Measurements from ENCODE around the gene SLC13A2. TPM values are rescaled to one million over a fixed set of nuclear protein-coding genes. Genes with fewer than 3 reads are reported as not detected.

Gene SLC13A2
- total and polyA plus RNA-seq, 10 donors, result 0.03 TPM; not detected in 9

DNA sequence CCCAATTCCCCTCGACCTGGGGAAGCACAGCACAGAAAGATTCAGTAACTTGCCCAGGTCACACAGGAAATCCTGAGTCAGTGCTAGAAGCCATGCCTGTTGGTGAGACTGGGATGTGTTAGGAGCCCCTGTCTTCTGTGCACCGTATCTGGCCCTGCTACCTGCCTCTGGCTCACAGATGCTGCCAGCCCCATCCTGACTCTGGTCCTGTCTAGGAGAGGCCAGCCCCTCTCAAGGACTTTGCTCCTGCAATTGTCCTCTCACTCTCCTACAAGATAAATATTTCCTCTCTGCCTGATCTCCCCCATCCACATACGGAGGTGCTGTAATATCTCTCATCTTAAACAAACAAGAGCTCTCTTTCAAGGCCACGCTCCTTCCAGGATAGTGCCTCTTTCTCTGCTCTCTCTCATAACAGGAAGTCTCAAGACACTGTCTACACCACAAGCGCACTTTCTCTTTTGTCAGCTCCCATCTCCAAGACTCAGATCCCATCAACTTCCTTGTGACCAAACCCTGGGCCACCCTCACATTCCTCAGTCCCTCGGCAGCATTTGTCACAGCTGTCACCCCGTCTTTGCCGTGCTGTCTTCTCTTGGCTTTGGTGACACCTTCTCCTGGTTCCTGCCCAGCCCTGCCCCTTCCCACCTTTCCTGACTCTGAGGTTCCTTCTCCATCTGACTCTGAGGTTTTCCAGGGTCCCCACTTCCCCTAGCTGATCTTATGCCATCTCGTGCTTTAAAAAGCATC, 1.9 kb downstream of the SLC13A2 start:
- DNase-seq, result no peak
- no peaks in the 10 kb centered on the region for H3K9me3 ChIP-seq
- no peak overlapping the region for H3K4me3 ChIP-seq
- intact Hi-C loops (cut with DNase I; ENCODE audit: low total_unique reads), result no loop called here
- H3K27me3 ChIP-seq (replicated peaks in 1 of 7), result no peaks in the 10 kb centered on the region
- peaks cover 0 to 15% (median 1%) of the 10 kb centered on the region in 6 donors for H3K4me1 ChIP-seq
- H3K27ac ChIP-seq, result no peak overlapping the region
- TF ChIP-seq, protein P1, sequence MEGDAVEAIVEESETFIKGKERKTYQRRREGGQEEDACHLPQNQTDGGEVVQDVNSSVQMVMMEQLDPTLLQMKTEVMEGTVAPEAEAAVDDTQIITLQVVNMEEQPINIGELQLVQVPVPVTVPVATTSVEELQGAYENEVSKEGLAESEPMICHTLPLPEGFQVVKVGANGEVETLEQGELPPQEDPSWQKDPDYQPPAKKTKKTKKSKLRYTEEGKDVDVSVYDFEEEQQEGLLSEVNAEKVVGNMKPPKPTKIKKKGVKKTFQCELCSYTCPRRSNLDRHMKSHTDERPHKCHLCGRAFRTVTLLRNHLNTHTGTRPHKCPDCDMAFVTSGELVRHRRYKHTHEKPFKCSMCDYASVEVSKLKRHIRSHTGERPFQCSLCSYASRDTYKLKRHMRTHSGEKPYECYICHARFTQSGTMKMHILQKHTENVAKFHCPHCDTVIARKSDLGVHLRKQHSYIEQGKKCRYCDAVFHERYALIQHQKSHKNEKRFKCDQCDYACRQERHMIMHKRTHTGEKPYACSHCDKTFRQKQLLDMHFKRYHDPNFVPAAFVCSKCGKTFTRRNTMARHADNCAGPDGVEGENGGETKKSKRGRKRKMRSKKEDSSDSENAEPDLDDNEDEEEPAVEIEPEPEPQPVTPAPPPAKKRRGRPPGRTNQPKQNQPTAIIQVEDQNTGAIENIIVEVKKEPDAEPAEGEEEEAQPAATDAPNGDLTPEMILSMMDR (IDR thresholded peaks at IDR 0.05 in 8 of 11, conservative IDR thresholded peaks at IDR 0.05 in 3 of 11), result no peak
- no peak for TF ChIP-seq POLR2AphosphoS5 (IDR thresholded peaks at IDR 0.05)
- TF ChIP-seq POLR2A (IDR thresholded peaks at IDR 0.05), result no peak
- no peaks in the 10 kb centered on the region for H3K36me3 ChIP-seq
- WGBS, 5 donors, result 37 to 49% (median 42%) methylated on average over 9 of the region's 9 CpGs

DNA sequence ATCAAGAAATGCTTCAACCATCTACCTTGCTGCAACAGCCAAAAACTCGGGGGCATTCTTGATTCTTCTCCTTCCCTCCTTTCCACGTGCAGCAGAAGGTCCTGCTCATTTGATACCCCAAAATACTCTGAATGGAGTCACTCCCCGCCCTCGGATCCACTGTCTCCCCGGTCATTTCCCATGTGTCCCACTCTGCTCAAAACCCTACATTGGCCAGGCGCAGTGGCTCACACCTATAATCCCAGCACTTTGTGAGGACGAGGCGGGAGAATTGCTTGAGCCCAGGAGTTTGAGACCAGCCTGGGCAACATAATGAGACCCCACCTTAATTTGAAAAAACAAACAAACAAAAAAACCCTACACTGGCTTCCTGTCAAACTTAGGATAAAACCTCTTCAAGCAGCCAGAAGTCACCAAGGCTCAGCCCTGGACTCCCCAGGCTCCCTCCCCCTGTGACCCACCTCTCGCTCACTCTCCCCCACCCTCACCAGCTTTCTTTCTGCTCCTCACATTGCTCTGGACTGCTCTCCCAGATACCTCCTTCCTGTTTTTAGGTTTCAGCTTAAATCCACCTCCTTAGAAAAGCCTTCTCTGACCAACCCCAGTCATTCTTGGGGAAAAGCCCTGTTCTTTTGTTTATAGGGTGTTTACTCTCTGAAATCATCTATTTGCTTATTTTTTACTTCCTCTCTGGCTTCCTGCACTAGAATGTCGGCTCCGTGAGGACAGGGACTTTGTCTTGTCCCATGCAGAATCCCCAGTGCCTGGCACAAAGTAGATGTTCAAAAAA, 2.8 kb downstream of the SLC13A2 start:
- no peak for DNase-seq
- 75 to 87% (median 79%) methylated on average over 11 of the region's 11 CpGs for WGBS, 5 donors
- Histone ChIP-seq H3K27ac (no peak overlapping the region), H3K36me3 (no peaks in the 10 kb centered on the region), H3K27me3 (replicated peaks in 1 of 7) (no peaks in the 10 kb centered on the region), H3K9me3 (no peaks in the 10 kb centered on the region), H3K4me1 (peaks cover 0 to 8% (median 0%) of the 10 kb centered on the region in 6 donors), H3K4me3 (no peak overlapping the region)
- TF ChIP-seq, protein P1 (IDR thresholded peaks at IDR 0.05 in 8 of 11, conservative IDR thresholded peaks at IDR 0.05 in 3 of 11), result no peak
- no peak for TF ChIP-seq POLR2AphosphoS5 (IDR thresholded peaks at IDR 0.05)
- TF ChIP-seq POLR2A (IDR thresholded peaks at IDR 0.05), result no peak
- intact Hi-C loops (cut with DNase I; ENCODE audit: low total_unique reads), result no loop called here

DNA sequence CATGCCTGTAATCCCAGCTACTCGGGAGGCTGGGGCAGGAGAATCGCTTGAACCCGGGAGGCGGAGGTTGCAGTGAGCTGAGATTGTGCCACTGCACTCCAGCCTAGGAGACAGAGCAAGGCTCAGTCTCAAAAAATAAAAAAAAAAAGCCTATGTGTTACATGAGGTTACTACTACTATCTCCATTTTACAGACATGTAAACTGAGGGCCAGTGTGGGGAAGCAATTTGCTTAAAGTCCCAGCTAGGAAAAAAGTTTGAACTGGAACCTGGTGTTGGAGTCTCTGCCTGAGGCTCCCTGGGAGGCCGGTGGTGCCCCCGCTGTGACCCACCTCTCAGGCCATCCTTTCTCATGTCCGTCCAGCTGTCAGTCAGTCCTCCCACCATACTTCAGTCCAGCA, 4.5 kb downstream of the SLC13A2 start:
- Histone ChIP-seq H3K27me3 (replicated peaks in 1 of 7) (no peaks in the 10 kb centered on the region), H3K36me3 (no peaks in the 10 kb centered on the region), H3K4me1 (peaks cover 0 to 8% (median 0%) of the 10 kb centered on the region in 6 donors), H3K9me3 (no peaks in the 10 kb centered on the region), H3K27ac (no peak overlapping the region), H3K4me3 (no peak overlapping the region)
- 92 to 99% (median 96%) methylated on average over 7 of the region's 7 CpGs for WGBS, 5 donors
- no peak for DNase-seq
- TF ChIP-seq POLR2A (IDR thresholded peaks at IDR 0.05), result no peak
- no peak for TF ChIP-seq POLR2AphosphoS5 (IDR thresholded peaks at IDR 0.05)
- TF ChIP-seq, protein P1 (IDR thresholded peaks at IDR 0.05 in 8 of 11, conservative IDR thresholded peaks at IDR 0.05 in 3 of 11), result no peak
- intact Hi-C loops (cut with DNase I; ENCODE audit: low total_unique reads), result no loop called here

All from spleen (tissue), 11 donors.